ENCODE data around the gene COL6A2. TPM values are rescaled to one million over a fixed set of nuclear protein-coding genes. Genes with fewer than 3 reads are reported as not detected.

Gene COL6A2
- total and polyA plus RNA-seq, 2 of the 4 experiments (the other 2 are of a cell fraction) = 208 to 1,065 TPM

- dilution Hi-C loops (cut with HindIII; ENCODE audit: low sequenced_read_pairs, unreplicated experiment) = no loop called here
Observed at GRCh38 chr21:46161633-46162592, 64.0 kb downstream of the COL6A2 start.

More at GRCh38 chr21:46161633-46162592, 64.0 kb downstream of the COL6A2 start:
- no peak overlapping the region for H4K8ac ChIP-seq (ENCODE audit: low read depth in 2 of 2, low read length in 2 of 2)
- H2AK9ac ChIP-seq (replicated peaks; ENCODE audit: low read depth, low read length, poor library complexity) = no peak overlapping the region
- H3K56ac ChIP-seq (ENCODE audit: extremely low read depth, insufficient read depth, low read length) = no peak overlapping the region
- no peak overlapping the region for H4K5ac ChIP-seq (ENCODE audit: low read depth, low read length)
- no peak for ATAC-seq (ENCODE audit: low read depth)
- H3K36me3 ChIP-seq (ENCODE audit: control insufficient read depth, insufficient read depth, low read length) = peaks cover 5% of the 10 kb centered on the region
- intact Hi-C loops (cut with micrococcal nuclease) (no loop called here), in situ Hi-C loops (cut with MboI; ENCODE audit: low sequenced_read_pairs) (no loop called here)
- TF ChIP-seq ELK1 (IDR thresholded peaks at IDR 0.05; ENCODE audit: borderline replicate concordance, low read depth, low read length) (no peak), RCOR1 (IDR thresholded peaks at IDR 0.05; ENCODE audit: insufficient replicate concordance, low read length) (no peak), RFX5 (IDR thresholded peaks at IDR 0.05; ENCODE audit: low read depth, low read length) (no peak), SMC3 (IDR thresholded peaks at IDR 0.05; ENCODE audit: low read depth, low read length) (no peak), MAFK (IDR thresholded peaks at IDR 0.05; ENCODE audit: low read depth, low read length) (no peak), RAD21 (IDR thresholded peaks at IDR 0.05; ENCODE audit: low read length) (no peak), MAZ (IDR thresholded peaks at IDR 0.05; ENCODE audit: borderline replicate concordance, low read depth, low read length) (no peak), CHD1 (IDR thresholded peaks at IDR 0.05; ENCODE audit: low read depth, low read length) (no peak), POLR2A (IDR thresholded peaks at IDR 0.05; ENCODE audit: low read depth, low read length) (no peak), MXI1 (IDR thresholded peaks at IDR 0.05; ENCODE audit: borderline replicate concordance, low read depth, low read length) (no peak), CTCF (conservative IDR thresholded peaks at IDR 0.05; ENCODE audit: low read depth, low read length) (no peak), USF2 (IDR thresholded peaks at IDR 0.05; ENCODE audit: low read depth, low read length) (no peak), CEBPB (IDR thresholded peaks at IDR 0.05; ENCODE audit: low read depth, low read length) (no peak), NFE2L2 (IDR thresholded peaks at IDR 0.05; ENCODE audit: low read depth, low read length) (no peak)
- H2BK20ac ChIP-seq (ENCODE audit: low read depth, low read length) = no peak overlapping the region
- no peak overlapping the region for H3K4me2 ChIP-seq (ENCODE audit: low read depth, low read length)
- no peaks in the 10 kb centered on the region for H4K20me1 ChIP-seq (ENCODE audit: insufficient read depth, low read length)
- no peak overlapping the region for H3K23ac ChIP-seq (ENCODE audit: low read depth, low read length)
- no peaks in the 10 kb centered on the region for H3K79me1 ChIP-seq (ENCODE audit: low read depth in 1 of 2, low read length in 2 of 2)
- no peaks in the 10 kb centered on the region for H3K4me1 ChIP-seq (ENCODE audit: control insufficient read depth, insufficient read depth, low read length)
- BruUV-seq (replicated peaks) = no TSS peak
- no peak for DNase-seq
- H4K91ac ChIP-seq (ENCODE audit: insufficient read depth, low read depth, low read length) = no peak overlapping the region
- no peak overlapping the region for H2BK120ac ChIP-seq (ENCODE audit: low read depth, low read length)
- ChIA-PET CTCF (no interaction called here), POLR2A (ENCODE audit: unreplicated experiment) (no interaction called here)
- H2AFZ ChIP-seq (replicated peaks; ENCODE audit: low read length, poor library complexity) = no peak overlapping the region
- no peaks in the 10 kb centered on the region for H3K27me3 ChIP-seq (ENCODE audit: control insufficient read depth, insufficient read depth, low read length)
- H3K9me1 ChIP-seq (ENCODE audit: insufficient read depth, low read length) = no peaks in the 10 kb centered on the region
- no peak overlapping the region for H3K27ac ChIP-seq (ENCODE audit: insufficient read depth, low read length)
- H3K4ac ChIP-seq (ENCODE audit: low read depth, low read length) = no peak overlapping the region
- H2BK5ac ChIP-seq (ENCODE audit: low read depth, low read length, poor library complexity, severe bottlenecking) = no peak overlapping the region
- H3K18ac ChIP-seq (ENCODE audit: low read depth, low read length) = no peak overlapping the region
- H2BK15ac ChIP-seq (ENCODE audit: low read depth, low read length) = no peak overlapping the region
- H3K9me3 ChIP-seq (ENCODE audit: control insufficient read depth, insufficient read depth, low read length) = peaks cover 2% of the 10 kb centered on the region; the same call in 1 of the 2 replicates
- no peak overlapping the region for H2AK5ac ChIP-seq (ENCODE audit: low read depth, low read length)
- 65% methylated on average over 4 of the region's 72 CpGs; no CpG with 5 or more reads in 1 of the 2 experiments for WGBS, 2 experiments (ENCODE audit: extremely low coverage in 2 of 2, insufficient read length in 1 of 2)
- H3K4me3 ChIP-seq (ENCODE audit: insufficient read depth, low read depth, low read length) = no peak overlapping the region
- H3K9ac ChIP-seq (ENCODE audit: low read depth, low read length) = no peak overlapping the region
- no peak overlapping the region for H3K14ac ChIP-seq (replicated peaks; ENCODE audit: low read depth, low read length)
